ENCODE measurements around the gene SERPINE2.

Gene SERPINE2

DNA sequence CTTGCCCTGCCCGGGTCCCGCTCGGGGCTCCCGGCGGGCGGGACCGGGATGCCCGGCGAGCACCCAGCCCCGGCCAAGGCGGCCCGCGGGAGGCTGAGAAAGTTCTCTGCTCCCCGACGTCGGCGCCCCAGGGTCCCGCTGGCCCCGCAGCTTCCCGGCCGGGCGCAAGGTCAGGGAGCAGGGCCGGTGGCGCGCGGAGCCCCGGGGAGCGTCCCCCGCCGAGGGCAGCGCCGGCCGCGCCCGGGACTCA is 331 bp downstream of the SERPINE2 start:
- no peaks in the 10 kb centered on the region; the same call in 1 of the 2 replicates for H4K20me1 ChIP-seq (ENCODE audit: control insufficient read depth, insufficient read depth, low read depth, low read length)
- H3K4me3 ChIP-seq (ENCODE audit: low read length): peak overlapping the region; percentile 41
- TF ChIP-seq, protein P1, sequence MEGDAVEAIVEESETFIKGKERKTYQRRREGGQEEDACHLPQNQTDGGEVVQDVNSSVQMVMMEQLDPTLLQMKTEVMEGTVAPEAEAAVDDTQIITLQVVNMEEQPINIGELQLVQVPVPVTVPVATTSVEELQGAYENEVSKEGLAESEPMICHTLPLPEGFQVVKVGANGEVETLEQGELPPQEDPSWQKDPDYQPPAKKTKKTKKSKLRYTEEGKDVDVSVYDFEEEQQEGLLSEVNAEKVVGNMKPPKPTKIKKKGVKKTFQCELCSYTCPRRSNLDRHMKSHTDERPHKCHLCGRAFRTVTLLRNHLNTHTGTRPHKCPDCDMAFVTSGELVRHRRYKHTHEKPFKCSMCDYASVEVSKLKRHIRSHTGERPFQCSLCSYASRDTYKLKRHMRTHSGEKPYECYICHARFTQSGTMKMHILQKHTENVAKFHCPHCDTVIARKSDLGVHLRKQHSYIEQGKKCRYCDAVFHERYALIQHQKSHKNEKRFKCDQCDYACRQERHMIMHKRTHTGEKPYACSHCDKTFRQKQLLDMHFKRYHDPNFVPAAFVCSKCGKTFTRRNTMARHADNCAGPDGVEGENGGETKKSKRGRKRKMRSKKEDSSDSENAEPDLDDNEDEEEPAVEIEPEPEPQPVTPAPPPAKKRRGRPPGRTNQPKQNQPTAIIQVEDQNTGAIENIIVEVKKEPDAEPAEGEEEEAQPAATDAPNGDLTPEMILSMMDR (IDR thresholded peaks at IDR 0.05; ENCODE audit: low read depth, low read length, poor library complexity, severe bottlenecking): no peak
- no peak for TF ChIP-seq EZH2phosphoT487 (IDR thresholded peaks at IDR 0.05; ENCODE audit: borderline replicate concordance, low read length)
- no peaks in the 10 kb centered on the region for H3K36me3 ChIP-seq (ENCODE audit: control insufficient read depth, low read length)
- H3K4me2 ChIP-seq (ENCODE audit: low read length): peak overlapping the region; percentile 45
- peaks cover 15% of the 10 kb centered on the region for H3K4me1 ChIP-seq (ENCODE audit: control insufficient read depth, low read length)
- no peak overlapping the region for H3K27ac ChIP-seq (ENCODE audit: low read depth, low read length)
- H3K9me2 ChIP-seq (replicated peaks; ENCODE audit: control insufficient read depth, low read length): no peaks in the 10 kb centered on the region
- peaks cover 60% of the 10 kb centered on the region for H3K27me3 ChIP-seq (ENCODE audit: control insufficient read depth, low read length)
- H3K9me3 ChIP-seq (ENCODE audit: control insufficient read depth, insufficient read depth, low read length): no peaks in the 10 kb centered on the region
- no peaks in the 10 kb centered on the region for H3F3A ChIP-seq (ENCODE audit: control insufficient read depth, insufficient read depth)
- no peaks in the 10 kb centered on the region for H3K79me2 ChIP-seq (ENCODE audit: control insufficient read depth, low read length)

DNA sequence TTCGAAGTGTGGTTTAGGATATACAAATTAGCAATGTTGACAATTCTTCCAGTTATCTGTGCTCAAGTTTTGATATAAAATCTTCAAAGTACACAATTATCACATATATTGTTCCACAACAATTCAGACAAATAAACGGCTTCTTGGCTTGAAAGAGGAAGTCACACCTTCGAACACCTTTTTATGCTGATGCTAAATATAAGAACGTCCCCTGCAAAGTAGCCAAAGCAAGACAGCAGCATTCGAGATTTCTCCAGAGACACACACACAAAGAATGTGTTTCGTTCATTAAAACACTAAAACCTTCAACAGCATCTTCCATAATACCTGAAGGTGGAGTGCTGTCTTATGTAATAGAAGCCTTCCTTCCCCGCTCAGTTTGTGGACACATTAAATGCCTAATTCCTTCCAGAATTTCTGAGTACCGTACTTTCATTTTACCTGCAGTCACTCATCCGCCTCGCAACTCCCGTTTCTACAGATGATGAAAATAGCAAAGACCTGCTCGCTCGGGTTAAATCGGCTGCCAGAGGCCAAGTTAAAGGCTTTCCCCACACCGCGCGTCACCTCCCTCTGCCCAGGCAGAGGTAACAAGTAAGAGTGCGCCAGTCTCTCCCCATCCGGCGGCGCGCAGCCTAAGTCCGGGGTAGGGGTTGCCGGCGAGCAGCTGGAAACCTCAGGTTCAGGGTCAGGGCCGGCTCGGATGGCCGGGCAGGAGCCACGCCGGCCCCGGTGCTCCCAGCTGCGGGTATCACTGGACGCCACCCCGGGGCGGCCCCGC is 847 bp downstream of the SERPINE2 start:
- Histone ChIP-seq H3K4me1 (ENCODE audit: control insufficient read depth, low read length) (peaks cover 15% of the 10 kb centered on the region), H3K36me3 (ENCODE audit: control insufficient read depth, low read length) (no peaks in the 10 kb centered on the region), H4K20me1 (ENCODE audit: control insufficient read depth, insufficient read depth, low read depth, low read length) (no peaks in the 10 kb centered on the region; the same call in 1 of the 2 replicates), H3K27ac (ENCODE audit: low read depth, low read length) (no peak overlapping the region), H3K27me3 (ENCODE audit: control insufficient read depth, low read length) (peaks cover 60% of the 10 kb centered on the region), H3F3A (ENCODE audit: control insufficient read depth, insufficient read depth) (no peaks in the 10 kb centered on the region), H3K9me2 (replicated peaks; ENCODE audit: control insufficient read depth, low read length) (no peaks in the 10 kb centered on the region), H3K79me2 (ENCODE audit: control insufficient read depth, low read length) (no peaks in the 10 kb centered on the region), H3K9me3 (ENCODE audit: control insufficient read depth, insufficient read depth, low read length) (no peaks in the 10 kb centered on the region), H3K4me2 (ENCODE audit: low read length) (peak overlapping the region; percentile 45), H3K4me3 (ENCODE audit: low read length) (peak overlapping the region; percentile 41)
- TF ChIP-seq, protein P1 (IDR thresholded peaks at IDR 0.05; ENCODE audit: low read depth, low read length, poor library complexity, severe bottlenecking): no peak
- no peak for TF ChIP-seq EZH2phosphoT487 (IDR thresholded peaks at IDR 0.05; ENCODE audit: borderline replicate concordance, low read length)

- no peaks in the 10 kb centered on the region for H3K79me2 ChIP-seq (ENCODE audit: control insufficient read depth, low read length)
- H3K9me3 ChIP-seq (ENCODE audit: control insufficient read depth, insufficient read depth, low read length): no peaks in the 10 kb centered on the region
- no peaks in the 10 kb centered on the region; the same call in 1 of the 2 replicates for H3K9me2 ChIP-seq (replicated peaks; ENCODE audit: control insufficient read depth, low read length)
- no peaks in the 10 kb centered on the region; the same call in 1 of the 2 replicates for H4K20me1 ChIP-seq (ENCODE audit: control insufficient read depth, insufficient read depth, low read depth, low read length)
- peaks cover 15% of the 10 kb centered on the region for H3K4me1 ChIP-seq (ENCODE audit: control insufficient read depth, low read length)
- TF ChIP-seq EZH2phosphoT487 (IDR thresholded peaks at IDR 0.05; ENCODE audit: borderline replicate concordance, low read length): no peak
- TF ChIP-seq, protein P1 (IDR thresholded peaks at IDR 0.05; ENCODE audit: low read depth, low read length, poor library complexity, severe bottlenecking): no peak
- no peak overlapping the region for H3K4me3 ChIP-seq (ENCODE audit: low read length)
- H3K27ac ChIP-seq (ENCODE audit: low read depth, low read length): no peak overlapping the region
- H3K4me2 ChIP-seq (ENCODE audit: low read length): no peak overlapping the region
- H3K27me3 ChIP-seq (ENCODE audit: control insufficient read depth, low read length): peaks cover 59% of the 10 kb centered on the region
- H3K36me3 ChIP-seq (ENCODE audit: control insufficient read depth, low read length): no peaks in the 10 kb centered on the region
- H3F3A ChIP-seq (ENCODE audit: control insufficient read depth, insufficient read depth): no peaks in the 10 kb centered on the region
These were observed 2.2 kb downstream of the SERPINE2 start for GRCh38 chr2:224036731-224037361.
